GOT3 (cell line): ENCODE data around the gene INO80B.

ENCODE experiments used
- DNase-seq: peaks from one replicate; lab custom pipeline; 2025; ENCODE audit warnings: mixed read lengths; lab: John Stamatoyannopoulos, UW

Gene INO80B

DNA sequence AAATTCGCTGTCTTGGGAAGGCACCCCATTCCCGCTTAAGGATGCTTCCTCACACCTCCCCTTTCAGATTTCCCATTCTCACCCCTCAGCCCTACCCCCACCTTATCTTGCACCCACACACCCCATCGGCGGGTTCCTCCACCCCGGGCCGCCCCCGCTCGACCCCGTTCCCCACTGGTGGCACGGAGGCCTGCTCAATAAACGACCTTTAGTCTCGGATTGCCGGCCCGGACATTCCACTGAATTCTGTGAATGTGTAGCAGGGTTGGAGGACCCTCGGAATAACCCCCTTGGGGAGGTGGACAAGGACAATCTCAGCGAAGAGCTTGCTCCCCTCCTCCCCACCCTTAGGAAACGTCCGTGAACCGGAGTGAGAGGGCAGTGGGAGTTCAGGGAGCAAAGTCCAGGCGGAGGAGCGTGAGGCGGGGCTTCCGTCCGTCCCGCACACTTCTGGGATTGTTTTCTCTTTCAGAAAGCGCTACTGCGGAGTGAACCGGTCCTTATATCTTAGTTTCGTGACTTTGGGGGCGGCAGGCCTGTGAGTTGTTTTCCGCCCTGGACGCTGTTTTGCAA, 47.3 kb downstream of the INO80B start:
- DNase-seq = no peak

DNA sequence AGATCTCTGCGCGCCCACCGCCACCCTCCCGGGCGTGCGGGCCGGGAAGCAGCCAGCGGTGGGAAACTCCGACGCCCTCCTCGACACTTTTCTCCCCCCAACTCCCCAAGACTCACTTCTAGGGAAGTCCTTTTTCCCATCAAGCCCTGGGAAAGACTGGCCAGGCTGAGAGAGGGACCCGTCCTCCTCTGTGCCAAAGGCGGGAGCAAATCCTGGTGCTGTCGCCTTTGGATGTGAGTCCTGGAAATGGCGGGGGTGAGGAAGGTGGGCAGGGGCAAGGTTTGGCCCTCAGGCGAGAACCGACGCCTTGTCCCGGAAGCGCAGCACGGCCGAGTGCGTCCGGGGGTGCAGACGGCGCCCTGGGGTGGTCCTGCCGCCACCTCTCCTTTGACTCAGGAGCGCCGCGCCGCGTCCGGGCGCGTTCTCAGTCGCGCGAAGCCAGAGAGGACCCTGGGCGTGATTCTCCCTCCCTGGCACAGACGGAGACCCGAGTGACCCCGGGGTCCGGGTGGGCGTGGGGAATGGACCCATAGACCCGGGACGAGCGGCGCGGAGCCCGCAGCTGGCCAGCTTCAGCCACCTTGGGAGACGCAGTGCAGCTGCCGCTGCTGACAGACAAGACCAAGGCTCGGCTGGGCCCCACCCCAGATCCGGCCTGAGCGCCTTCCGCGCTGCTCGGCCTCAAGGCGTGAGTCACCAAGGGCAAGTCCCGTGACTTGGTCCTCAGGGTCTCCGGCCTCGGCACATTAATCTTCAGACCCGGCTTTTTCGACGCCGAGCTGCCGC, 48.0 kb downstream of the INO80B start:
- DNase-seq = peak; percentile 49

DNA sequence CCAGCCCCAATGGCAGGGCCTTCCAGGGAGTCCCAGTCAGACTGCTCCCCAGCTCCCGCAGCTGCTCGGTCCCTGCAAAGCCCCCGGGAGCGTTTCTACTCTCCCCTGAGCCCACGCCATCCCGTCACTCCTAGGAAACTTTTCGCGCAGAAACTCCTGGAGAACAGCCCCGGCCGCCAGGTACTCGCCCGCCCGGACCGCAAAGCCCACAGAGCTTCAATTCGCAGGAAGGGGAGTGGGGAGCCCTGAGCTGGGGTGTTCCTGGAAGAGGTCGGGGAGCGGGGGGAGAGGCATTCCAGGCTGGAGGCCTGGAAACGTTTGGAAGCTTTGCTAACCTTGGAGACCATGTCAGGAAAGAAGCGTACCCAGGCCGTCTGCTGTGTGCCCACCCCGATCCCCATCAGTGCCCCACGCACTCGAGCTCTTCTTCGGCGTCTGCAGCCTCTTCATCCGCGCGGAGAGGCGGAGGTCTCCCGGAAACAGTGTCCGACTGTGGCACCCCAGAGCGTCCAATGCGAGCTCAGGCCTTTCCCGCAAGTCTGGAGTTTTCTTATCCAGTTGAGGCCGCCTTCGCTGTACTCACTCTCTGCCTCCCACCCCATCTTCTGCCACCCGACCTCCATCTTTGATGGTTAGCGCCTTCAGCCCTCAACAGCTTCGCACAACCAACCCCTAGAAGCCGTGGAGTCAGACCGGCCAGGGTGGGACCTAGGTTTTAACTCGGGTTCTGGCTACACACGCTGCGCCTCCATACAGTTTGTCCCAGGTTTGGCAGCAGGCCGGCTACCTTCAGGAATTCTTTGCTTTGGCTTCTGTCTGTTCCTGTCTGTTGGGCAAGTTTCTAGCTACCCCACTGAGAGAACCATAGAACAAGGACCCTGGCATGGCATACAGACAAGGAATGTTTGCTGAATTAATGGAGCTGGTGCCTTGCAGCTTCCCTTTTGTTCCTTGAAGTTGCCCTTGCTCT, 48.9 kb downstream of the INO80B start:
- DNase-seq = no peak

DNA sequence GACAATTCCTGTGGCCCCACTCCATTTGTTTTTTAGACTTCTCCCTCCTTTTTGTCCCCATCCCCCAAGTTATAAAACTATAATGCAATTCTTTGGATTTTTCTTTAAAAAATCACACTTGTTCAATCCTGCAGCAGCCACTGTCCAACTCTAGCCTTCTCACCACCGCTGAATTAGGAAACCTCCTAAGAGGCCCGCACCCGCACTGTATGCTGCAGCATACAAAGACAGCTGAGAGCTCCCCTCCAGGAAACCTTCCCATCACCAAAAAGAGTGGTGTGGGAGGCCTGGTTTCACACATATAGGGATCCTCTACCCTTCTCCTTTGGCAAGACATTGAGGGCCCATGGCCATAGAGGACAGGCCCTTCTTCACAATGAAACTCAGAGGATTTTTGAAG, 49.7 kb downstream of the INO80B start:
- no peak for DNase-seq

DNA sequence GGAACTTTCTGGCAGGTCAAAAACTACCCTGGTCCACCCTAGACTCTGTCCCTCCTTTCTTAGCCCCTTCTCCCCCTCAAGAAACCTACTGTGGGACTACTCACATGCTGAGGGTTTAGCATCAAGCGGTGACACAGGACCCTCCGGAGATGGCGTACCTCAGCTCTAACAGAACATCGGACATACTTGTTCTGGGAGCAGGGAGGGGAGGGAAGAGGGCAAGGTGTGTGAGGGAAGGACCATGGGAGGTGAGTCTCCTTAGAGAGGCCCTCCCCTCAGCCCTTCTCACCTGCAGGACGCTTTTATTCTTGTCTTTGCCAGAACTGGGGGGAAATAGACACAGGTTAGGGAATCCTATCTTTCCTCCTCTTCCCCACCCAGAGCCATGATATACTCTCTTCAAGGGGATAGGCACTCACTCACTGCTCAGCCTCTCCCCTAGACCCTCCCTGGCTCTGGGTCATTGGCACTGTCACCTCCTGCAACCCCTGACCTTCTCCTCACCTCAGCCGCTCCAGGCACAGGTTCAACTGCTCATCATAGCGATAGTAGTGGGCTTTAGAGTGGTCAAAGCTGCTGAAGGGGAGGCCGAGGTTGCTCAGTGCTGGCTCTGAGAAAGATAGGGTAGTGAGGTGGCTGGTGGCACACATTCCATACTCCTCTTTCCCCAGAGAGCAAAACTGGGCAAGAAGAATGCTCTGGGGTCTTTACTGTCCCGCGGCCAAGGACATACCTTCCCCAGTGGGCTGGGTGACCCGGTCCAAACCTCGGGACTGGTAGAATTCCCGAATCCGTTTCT, 50.8 kb downstream of the INO80B start:
- no peak for DNase-seq

DNA sequence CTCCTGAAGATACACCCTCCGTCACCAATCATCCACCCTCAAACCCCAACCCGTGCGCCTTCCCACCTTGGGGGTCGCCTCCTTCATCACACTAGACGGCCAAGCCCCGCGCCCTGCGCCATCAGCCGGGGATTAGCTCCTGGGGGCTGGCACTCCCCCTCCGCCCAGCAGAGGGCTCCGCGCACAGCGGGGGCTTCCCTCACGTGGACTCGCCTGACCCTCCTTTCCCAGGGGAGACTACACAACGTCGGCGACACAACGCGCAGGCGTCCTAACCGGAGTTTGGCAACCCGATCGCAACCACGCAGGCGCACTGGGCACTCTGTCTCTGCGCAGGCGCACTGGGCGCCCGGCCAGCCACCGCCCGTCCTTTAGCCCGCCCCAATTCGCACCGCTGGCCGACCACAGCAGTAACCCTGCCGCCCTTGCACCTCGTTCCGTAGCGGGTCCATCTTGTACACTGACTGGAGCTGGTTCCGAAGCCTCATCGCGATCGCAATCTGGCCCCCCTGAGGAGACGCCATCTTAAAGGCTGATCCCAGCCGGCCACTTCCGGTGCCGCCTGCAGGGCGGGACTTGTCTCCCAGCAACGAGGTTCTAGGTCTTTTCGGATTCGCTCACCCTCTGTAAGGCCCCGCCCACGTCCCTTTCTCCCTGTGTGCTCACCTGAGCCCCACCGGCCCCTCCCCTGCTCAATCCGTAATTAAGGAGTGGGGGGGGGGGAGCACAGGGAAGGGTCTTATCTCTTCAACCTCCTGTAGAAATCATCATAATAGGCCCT, 52.4 kb downstream of the INO80B start, which contains the start of gene PCGF1:
TSS of gene PCGF1 (minus strand) at position 551 of the 781 bp plus-strand sequence. CDS start at position 524, 27 bp downstream.
- DNase-seq = peak; percentile 96
